NCI-H774 (cell line): ENCODE data around the gene LCMT1.
A peak's percentile ranks its signal among the peaks of the same experiment; 100 is the strongest.
"Not testable (repeated sequence)": the region's sequence is repeated elsewhere in the genome, so short reads cannot be mapped to it uniquely, and the experiment has no call there.

Source experiments
- DNase-seq: peaks from one replicate; lab custom pipeline; 2025; lab: John Stamatoyannopoulos, UW

The LCMT1 gene

DNA sequence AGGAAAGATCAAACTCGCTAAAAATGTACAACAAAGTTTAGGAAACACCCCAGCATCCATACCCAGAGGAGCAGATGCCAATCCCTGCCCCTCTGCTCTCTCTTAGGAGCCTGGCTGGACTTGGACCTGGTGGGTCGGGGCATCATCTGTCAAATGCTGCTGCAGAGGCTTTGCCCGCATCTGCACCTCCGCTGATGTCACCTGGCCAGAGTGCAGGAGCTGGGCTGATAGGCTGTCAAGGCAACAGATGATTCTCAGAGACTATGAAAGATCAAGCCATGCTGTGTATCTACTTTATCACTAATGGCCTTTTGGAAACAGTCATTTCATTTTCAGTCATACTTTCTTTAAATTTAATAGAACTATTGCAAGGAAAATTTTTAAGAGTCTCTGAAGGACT lies 15.9 kb upstream of the LCMT1 start:
- no peak for DNase-seq

GRCh38 chr16:25097276-25097975 lies 14.1 kb upstream of the LCMT1 start:
- no peak for DNase-seq

- no peak for DNase-seq
These were observed 11.0 kb upstream of the LCMT1 start for GRCh38 chr16:25100511-25100910.

DNA sequence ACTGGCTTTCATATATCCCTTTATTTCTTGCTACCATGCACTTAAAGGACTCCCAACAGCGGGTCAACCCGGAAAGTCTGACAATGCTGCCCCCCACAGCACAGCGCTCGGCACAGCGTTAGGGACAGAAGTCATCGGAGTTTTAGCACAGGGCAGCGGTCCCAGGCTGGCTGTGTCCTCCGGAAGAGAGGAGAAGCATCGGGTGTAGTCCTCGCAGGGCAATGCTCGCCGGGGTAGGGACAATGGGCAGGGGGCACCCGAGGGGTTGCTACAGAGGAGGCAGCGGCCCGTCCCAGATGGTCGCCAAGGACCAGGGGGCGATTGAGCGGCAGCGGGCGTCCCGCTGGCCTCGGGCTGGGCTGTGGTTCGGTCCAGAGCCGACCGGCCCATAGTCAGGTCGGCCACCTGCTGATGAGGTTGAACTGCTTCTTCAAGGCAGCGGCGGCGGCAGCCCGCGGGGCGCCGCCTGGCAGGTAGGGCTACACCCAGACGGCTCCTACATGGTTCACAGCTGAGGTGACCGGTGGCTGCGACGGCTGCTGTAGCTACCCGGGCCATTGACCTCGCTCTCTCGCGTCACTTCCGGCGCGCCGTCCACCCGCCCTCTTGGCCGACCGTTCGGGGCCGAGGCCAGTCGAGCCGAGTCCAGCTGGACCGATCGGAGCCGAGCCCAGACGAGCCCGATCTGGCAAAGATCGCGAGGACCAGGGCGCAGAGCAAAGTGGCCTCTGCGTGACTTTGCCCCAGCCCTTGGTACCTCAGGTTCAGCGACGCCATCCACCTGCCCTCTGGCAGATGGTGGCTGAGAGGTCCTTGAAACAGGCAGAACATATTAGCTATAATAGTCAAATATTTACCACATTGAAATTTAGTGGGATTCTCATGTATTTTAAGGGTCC lies 4.7 kb upstream of the LCMT1 start:
- peak; percentile 91 for DNase-seq

DNA sequence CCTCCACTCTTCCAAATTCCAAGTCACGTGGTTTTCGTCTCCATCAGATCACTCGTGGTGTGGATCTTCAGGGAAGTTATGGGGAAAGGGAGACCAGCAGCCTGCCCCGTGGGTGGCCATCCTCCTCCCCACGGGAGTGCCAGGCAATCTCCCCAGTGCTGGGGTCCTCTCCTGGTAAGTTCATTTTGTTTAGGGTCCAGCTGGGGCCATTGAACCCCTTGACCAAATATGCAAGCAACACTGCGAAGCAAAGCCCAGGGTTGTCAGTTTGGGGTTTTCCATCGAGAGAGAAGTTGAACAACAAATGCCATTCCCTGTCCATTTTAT lies 4.1 kb upstream of the LCMT1 start:
- DNase-seq = no peak

- no peak for DNase-seq
These were observed 3.5 kb upstream of the LCMT1 start for GRCh38 chr16:25108054-25108453.

DNA sequence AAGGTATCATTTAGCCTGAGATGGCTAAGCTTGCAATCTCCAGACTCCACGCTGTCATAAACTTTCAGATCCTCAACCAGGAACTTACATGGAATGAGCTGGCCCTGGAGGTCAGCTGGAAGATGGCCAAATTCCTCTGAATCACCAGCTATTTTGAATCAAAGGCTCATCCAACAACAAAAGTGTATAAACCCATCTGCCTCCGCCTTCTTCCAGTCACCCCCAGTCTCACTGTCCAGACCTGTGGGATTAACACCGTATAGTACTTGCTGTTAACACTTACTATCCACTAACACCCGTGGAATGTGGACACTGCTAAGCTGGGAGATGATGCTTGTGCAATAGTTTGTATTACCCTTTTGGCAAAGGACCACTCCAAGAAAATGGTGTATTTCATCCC lies 1.9 kb upstream of the LCMT1 start:
- DNase-seq = no peak

DNA sequence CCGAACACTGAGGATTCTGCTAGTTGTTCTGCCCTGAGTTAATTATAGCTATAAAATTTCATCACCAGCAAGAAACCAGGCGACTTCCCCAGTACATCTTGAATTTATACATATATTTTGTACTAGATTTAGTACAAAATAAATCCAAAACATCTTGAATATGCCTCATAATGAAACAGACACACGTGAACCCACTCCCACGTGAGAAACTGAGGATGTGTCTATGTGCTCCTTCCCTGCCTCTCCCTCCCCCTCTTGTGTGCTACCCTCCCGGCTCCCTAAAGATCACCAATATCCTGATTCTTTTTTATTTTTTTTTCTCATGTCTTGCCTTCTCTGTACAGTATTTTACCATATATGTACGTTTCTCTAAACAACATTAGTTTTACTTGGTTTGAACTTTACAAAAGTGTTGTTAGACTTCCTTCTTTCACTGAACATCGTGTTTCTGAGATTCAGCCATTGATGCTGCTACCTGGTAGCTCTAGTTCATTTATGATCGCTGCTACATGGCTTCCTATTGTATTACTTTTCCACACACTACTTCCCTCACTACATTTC lies 1.1 kb upstream of the LCMT1 start:
- no peak for DNase-seq

- DNase-seq = no peak
These were observed 2.6 kb downstream of the LCMT1 start for GRCh38 chr16:25114121-25114520.

- no peak for DNase-seq
These were observed 7.5 kb downstream of the LCMT1 start for GRCh38 chr16:25118851-25119578.

GRCh38 chr16:25121824-25122600 lies 10.5 kb downstream of the LCMT1 start:
- DNase-seq = no peak

DNA sequence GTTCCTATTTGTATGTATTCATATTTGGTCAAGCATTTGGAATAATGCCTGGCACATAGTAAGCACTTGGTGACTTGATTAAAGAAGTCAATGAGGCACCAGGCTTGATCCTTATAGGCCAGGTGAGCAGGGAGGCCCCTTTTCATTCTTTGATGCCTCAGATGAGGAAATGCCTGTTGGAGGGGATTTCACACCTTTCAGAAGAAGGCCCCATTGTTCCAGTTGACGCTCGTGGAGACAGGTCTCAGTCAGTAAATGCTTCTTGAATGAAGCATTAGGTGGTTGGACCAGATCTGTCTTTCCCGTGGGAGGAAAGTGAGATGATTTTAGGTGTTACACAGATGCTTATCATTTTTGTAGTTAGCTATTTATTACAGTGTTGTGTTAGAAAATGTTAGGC lies 13.0 kb downstream of the LCMT1 start:
- DNase-seq = no peak

DNA sequence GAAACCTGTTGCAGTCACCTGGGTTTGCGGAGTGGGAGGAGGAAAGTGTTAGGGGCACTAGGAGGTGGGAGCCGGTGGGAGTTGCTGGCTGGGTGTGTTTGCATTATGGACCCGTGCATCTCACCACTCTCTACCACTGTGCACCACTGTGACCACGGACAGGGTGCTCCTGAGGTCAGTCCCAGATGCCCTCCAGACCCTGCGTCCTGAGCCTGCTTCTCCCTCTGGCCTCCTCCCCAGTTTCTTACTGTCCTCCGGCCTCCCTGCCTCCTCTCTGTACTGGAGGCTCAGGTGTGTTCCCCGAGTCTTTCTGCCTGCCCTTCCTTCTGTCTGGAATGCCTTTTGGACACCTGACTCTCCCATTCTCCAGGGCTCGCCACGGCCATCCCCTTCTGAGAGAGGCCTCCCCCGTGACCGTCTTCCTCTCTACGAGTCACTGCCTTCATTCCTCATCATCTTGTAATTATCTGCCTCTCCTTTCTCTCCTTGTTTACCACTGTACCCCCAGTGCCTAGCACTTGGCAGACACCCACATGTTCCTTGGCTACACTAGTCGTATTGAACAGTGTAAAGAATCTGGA lies 14.6 kb downstream of the LCMT1 start:
- DNase-seq = not testable (repeated sequence)

GRCh38 chr16:25126820-25127232 lies 15.3 kb downstream of the LCMT1 start:
- peak; percentile 3 for DNase-seq

GRCh38 chr16:25132751-25133150 lies 21.2 kb downstream of the LCMT1 start:
- DNase-seq = not testable (repeated sequence)

- no peak for DNase-seq
These were observed 22.7 kb downstream of the LCMT1 start for GRCh38 chr16:25134166-25134700.

DNA sequence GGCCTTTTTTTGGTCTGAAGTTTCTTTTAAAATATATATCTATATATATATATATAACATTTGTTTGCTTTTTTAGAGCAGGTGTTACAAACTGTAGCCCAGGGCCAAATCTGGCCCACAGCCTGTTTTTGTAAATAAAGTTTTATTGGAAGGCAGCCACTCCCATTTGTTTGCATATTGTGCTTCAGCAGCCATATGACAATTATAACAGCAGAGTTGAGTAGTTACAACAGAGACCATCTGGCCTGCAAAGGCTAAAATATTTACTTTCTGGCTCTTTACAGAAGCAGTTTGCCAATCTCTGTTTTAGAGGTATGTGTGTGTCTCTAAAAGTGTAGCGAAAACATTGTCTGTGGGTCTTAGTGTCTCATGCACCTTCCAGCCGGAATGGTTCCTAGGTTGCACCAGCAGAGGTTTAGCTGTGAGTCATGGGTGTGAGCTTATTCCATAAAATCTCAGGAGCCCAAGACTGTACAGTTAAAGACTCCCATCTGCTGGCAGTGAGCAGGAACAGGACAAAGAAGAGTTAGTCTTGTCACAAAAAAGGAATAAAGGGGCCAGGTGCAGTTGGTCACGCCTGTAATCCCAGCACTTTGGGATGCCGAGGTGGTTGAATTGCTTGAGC lies 23.8 kb downstream of the LCMT1 start:
- DNase-seq = peak; percentile 79

DNA sequence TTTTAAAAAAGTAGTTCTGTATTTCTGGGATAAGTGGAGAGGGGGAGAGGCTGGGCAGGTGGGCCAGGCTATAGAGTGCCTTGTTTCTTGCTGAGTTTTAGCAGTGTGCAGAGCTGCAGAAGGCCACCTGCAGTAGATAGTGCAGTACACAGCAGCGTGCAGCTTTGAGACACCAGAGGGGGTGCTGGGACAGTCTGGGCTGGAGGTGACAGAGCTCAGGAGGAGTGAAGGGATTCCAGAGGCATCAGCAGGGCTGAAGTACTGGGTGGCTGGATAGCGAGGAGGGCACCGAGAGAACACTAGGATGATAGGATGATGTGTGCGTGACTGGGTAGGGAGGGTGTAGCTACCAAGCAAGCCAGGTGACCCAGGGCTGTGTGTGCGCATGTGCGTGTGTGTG lies 26.6 kb downstream of the LCMT1 start:
- DNase-seq = no peak

DNA sequence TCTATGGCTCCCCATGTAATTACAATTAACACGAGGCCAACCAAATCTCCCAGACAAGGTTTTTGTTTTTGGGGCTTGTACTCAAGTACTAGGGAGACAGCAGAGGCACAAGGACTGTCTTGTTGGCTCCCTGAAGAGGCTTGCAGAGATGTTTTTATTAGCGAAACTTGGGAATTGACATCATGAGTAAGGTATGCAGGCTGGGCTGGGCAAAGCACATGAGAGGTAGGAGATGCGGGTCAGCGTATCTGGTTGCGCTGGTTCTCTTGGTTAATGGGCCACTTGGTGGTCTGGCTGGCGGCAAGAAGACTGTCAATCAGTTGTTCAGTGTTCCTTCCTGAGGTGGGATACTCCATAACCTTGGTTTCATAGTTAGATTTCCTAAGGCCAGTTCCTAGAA lies 28.9 kb downstream of the LCMT1 start:
- DNase-seq = no peak

DNA sequence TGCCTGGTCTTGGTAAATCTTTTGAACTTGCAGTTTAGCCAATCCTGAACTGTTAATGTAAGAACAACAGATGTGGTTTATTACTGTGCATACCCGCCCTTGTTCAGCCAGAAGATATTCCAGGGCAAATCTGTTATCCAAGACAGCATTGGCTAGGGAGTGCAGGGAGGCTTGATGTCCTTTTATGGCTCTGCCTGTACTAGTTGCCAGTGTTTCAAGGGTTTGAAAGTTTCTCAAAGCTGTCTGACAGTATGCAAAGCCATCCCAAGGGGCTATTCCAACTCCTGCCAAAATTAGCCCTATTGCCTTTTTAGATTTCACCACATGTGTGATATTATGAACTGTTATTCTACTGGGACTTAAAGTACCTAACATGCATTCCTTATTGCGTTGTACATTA lies 30.1 kb downstream of the LCMT1 start:
- no peak for DNase-seq

GRCh38 chr16:25143928-25144327 lies 32.4 kb downstream of the LCMT1 start:
- no peak for DNase-seq
